OCI-LY7 (cell line): ENCODE results near the gene C19orf67.

ENCODE experiments used
- EZH2phosphoT487 ChIP-seq: fragments of 200-600 bp; sonication (generic); IDR thresholded peaks from 2 replicates; pipeline ENCODE4 v1.6.1; 2018; ENCODE audit warnings: low read depth, borderline replicate concordance, mild to moderate bottlenecking, mixed run types, antibody characterized with exemption, low read length, moderate library complexity, mixed read lengths
- TF ChIP-seq, protein P1 (sequence below): fragments of 200-600 bp; sonication (generic); conservative IDR thresholded peaks from 2 replicates; pipeline ENCODE4 v1.5.1; 2014; ENCODE audit warnings: mild to moderate bottlenecking, antibody characterized with exemption, low read length, moderate library complexity, mixed read lengths

DNA sequence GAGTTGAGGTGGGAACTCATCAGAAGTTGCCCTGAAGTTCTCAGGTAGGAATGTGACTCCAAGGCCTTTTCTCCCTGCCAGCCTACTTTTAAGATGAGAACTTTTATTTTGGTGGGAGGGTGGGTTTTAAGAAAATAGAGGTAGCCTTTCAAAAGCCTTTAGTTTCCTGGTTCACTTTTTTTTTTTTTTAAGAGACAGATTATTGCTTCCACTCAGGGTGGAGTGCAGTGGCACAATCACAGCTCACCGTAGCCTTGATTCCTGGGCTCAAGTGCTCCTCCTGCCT, 3.0 kb downstream of the C19orf67 start:
- TF ChIP-seq, protein P1, sequence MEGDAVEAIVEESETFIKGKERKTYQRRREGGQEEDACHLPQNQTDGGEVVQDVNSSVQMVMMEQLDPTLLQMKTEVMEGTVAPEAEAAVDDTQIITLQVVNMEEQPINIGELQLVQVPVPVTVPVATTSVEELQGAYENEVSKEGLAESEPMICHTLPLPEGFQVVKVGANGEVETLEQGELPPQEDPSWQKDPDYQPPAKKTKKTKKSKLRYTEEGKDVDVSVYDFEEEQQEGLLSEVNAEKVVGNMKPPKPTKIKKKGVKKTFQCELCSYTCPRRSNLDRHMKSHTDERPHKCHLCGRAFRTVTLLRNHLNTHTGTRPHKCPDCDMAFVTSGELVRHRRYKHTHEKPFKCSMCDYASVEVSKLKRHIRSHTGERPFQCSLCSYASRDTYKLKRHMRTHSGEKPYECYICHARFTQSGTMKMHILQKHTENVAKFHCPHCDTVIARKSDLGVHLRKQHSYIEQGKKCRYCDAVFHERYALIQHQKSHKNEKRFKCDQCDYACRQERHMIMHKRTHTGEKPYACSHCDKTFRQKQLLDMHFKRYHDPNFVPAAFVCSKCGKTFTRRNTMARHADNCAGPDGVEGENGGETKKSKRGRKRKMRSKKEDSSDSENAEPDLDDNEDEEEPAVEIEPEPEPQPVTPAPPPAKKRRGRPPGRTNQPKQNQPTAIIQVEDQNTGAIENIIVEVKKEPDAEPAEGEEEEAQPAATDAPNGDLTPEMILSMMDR = no peak
- no peak for TF ChIP-seq EZH2phosphoT487
